Renal cortex interstitium (tissue), 11 donors: ENCODE data around the gene RPLP2. TPM values are rescaled to one million over a fixed set of nuclear protein-coding genes. Genes with fewer than 3 reads are reported as not detected.
A peak's percentile ranks its signal among the peaks of the same experiment; 100 is the strongest.

Source experiments
- DNase-seq, 11 donors: peaks; one replicate each; pipeline ENCODE4 v3.0.0-alpha.2; 2013; ENCODE audit warnings: low read depth in 9 of 11, low spot score in 4 of 11; ENCODE audit errors: extremely low read depth in 1 of 11
- polyA plus RNA-seq, 3 donors: library from polyadenylated mRNA; unstranded; fragments of 120-200 nt; gene quantifications; one replicate each; pipeline ENCODE4 v1.2.1, GENCODE V29; 2013; ENCODE audit not compliant: insufficient read length in 3 of 3

The RPLP2 gene
- polyA plus RNA-seq, 3 donors = 848 to 1,190 (median 1,139) TPM

DNA sequence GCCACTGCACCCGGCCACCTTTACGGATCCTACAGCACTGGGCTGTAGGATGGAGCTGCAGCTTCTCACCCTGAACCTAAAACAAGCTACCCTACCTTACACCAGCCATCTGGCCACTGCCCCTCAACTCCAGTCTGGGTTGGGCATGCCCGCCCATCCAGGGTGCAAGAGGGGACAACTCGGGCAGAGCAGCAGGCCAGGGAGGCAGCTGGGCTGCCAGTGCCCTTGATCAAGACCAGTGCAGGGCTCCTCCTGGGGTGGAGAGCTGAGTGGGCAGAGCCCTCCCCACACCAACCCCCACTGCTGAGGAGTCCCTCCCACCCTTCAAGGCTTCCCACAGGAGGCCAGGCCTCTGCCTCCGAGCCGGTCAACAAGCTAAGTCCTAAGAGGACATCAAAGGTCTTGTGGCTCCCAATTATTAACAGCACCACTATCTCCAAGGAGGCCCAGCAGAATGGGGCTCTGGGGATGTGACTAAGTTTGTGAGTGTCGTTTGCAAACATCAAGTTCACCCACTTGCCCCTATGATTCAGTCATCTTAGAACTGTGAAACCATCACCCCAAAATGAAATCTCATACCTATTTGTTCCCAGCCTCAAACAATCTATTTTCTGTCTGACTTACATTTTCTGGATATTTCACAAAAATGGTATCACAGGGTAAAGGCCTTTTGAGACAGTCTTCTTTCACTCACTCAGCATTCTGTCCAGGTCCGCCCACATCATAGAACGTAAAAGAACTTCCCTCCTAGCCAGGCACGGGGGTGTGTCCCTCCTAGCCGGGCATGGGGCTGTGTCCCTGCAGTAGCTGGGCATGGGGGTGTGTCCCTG is 43.4 kb upstream of the RPLP2 start:
- DNase-seq = no peak

GRCh38 chr11:766936-767210 is 42.9 kb upstream of the RPLP2 start:
- DNase-seq = no peak

- DNase-seq = no peak
These were observed 42.5 kb upstream of the RPLP2 start for GRCh38 chr11:767238-767637.

DNA sequence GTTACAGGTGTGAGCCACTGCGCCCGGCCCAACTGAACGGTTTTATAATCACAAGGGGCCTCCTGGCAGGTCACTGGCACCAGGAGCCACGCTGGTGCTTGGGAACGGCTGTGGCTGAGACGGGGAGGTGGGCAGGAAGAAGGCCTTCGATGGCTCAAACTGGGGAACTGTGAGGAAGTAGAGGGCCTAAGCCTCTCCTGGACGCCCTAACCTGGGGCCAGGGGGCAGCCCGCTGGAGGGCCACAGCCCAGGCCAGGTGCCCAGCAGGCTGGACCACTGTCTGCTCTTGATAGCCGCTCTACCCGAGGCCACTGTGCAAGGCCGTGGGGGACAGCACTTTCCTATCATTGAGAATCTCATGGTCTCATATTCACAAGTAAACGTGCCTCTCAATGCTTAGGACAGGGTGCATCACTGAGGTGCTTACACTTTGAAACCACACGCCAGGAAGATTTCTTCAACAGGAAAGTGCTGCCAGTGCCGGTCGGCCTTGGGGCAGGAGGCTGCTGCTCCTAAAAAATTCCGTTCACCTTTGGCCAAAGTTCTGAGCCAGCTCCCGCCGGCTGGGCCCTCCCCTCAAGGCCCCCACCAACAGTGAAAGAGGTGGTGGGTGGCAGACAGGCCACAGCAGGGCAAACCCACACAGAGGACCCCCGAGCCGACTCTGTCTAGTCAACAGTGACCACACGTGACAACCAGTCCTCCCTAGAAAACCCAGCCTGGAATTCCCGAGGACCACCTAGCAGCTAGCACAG is 39.7 kb upstream of the RPLP2 start:
- DNase-seq = no peak

- DNase-seq = no peak
These were observed 38.8 kb upstream of the RPLP2 start for GRCh38 chr11:770642-771616.

DNA sequence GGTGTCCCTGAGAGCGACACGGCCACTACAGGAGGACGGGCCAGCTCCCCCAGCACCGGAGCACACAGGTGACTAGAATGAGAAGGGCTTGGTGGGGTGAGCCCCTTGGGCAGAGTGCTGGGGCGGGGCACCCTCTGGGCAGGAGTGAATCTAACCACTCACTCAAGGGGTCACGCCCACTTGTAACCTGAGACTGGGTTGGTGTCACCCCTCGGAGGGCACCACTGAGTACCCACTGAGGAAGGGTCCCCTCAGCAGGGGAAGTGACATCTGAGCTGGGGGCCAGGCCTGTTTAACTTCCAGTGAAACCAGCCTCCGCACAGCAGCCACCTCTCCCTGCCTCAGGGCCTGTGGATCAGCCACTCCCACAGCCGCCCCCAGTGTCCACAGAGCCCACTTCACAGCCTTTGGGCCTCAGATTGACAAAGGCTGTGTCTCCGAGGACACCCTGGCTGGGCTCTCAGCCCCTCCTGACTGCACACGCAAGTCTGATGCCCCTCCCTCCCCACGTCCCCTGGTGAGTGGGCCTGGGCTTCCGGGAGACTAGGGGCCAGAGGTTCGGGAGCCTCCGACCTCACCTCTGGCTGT is 38.1 kb upstream of the RPLP2 start:
- no peak for DNase-seq

- no peak for DNase-seq
These were observed 37.1 kb upstream of the RPLP2 start for GRCh38 chr11:772429-773390.

DNA sequence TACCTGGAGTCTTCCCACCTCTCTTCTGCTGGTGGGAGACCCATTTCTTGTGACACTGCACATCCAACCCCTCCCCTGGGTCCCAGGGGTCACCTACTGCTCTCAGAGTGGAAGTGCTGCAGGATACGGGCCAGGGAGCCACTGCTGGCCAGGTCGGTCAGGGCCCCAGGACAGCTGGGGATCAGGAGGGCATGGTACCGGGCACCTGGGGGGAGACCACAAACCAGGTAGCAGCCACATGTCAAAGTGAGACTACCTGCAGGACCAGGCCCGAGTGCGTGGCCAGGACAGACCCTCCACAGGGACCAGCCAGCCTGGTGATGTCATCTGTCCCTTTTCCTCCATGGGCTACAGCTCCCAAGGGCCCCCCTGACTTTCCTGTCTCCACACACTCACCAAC is 36.3 kb upstream of the RPLP2 start:
- DNase-seq = no peak

- no peak for DNase-seq
These were observed 35.9 kb upstream of the RPLP2 start for GRCh38 chr11:773830-774229.

DNA sequence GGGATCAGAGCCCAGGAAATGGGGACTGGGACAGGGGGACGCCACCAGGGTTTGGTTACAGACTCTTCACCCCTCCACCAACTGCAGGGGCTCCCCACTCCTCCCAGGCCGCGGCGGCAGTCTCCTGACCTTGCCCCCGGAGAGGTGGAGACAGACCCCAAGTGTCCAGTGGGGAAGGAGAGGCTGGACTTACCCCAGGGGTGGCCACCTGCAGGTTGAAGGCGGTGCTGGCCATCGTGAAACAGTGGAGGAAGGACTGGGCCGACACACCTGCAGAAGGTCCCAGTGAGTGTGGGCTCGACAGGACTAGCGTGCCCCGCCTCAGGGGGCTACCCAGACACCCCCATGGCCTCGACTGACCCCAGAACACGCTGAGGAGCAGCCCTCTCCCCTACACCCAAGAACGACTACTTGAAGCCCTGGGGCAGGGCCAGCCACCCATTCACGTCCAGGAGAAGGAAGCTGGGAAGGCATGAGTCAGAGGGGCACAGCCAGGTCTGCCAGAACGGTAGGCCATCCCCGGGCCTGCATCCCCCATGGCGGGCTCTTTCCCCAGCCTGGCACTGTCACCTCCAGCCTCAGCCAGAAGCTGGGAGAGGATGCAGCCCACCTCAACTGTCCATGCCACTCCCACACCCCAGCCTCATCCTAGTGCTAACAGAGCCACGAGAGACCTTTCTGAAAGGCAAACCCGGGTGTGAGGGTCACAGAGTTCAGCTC is 34.7 kb upstream of the RPLP2 start:
- DNase-seq = no peak

GRCh38 chr11:776263-776560 is 33.6 kb upstream of the RPLP2 start:
- no peak for DNase-seq

- no peak for DNase-seq
These were observed 33.0 kb upstream of the RPLP2 start for GRCh38 chr11:776561-777287.

DNA sequence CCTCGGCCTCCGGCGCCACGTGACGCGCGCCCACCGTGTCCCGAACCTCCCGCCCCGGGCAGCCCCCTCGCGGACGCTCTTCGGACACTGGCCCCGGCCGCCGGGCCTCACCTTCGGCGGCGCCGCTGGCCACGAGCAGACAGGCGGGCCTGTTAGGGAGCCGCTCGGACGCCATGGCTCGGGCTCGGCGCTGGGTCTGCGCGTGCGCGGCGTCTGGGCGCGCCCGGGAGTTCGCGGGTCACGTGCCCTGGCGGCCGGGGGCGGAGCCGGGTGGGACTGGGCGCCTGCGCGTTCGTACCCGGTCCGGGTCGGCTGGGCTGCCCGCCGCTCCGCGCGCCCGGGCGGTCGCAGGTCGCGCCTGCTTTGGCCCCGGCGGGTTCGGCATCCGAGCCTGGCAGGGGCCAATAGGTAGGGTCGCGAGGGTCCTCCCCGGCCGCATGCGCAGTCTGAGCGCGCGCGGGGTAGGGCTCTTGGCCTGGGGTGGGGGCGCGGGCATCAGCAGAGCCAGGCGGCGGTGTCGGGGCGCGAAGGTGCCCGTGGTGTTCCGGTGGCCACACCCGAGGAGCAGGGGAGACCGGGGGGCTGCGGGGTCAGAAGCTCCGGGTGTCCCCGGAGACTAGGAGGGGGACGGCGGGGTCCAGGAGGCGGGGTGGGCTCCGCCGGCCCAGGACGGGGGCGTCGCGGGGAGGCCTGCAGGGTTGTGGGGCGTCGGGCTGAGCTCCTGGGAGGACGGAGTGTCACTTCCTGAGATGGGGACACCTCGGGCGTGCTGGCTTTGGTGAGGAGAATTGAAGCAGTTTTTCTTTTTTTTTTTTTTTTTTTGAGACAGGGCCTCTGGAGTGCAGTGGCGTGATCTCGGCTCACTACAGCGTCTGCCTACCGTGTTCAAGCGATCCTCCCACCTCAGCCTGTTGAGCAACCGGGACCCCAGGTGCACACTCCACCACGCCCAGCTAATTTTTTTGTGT is 32.2 kb upstream of the RPLP2 start, which contains the start of gene GATD1:
TSS of gene GATD1 (minus strand) at position 200 of the 968 bp plus-strand sequence. CDS start at position 175, 25 bp downstream.
- peak in 10 of 11 donors; percentile 72 to 89 (median 84) for DNase-seq

DNA sequence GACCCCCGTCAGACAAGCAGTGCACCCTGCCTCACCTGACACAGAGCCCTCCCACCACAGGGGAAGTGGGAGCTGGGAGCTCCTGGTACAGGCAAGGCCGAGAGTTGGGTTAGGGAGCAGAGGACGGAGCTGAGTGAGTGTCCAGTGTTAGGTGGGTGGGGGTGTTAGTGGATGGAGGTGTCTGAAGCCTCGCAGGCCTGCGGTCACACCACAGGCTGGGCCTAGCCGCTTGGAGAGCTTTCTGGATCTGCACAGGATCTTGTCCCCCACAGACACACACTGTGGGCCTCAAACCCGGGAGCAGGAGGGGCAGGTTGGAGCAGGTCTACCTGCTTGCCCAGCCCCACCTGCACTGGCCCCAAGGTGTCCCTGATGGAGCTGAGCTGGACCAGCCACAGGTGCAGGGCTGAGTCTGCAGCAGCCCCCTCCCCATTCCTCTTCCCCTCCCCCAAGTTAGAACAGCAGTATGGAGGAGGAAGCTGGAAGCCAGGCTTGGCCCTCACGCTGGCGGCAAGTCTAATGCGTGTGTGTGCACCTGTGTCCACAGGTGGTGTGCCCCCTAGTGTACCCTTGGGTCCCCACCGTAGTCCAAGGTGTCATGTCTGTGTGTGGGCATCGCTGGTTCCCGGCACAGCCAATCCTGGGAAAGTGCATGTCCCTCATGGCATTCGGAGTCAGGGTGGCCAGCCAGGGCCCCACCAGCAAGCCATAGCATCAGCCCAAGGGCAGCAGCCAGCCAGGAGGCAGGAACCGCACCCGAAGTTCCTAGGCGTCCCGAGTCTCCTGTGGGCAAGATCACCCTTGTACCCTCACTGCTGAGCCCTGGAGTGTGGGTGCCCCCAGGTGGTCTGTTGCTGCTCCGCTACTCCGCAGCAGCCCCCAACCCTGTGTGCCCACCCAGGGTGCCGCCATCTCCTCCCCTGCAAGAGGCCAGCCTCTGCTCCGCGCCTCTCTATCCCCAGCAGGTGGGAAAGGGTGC is 30.5 kb upstream of the RPLP2 start:
- DNase-seq = no peak
